ENCODE measurements around the gene RPL10.

RPL10 gene

DNA sequence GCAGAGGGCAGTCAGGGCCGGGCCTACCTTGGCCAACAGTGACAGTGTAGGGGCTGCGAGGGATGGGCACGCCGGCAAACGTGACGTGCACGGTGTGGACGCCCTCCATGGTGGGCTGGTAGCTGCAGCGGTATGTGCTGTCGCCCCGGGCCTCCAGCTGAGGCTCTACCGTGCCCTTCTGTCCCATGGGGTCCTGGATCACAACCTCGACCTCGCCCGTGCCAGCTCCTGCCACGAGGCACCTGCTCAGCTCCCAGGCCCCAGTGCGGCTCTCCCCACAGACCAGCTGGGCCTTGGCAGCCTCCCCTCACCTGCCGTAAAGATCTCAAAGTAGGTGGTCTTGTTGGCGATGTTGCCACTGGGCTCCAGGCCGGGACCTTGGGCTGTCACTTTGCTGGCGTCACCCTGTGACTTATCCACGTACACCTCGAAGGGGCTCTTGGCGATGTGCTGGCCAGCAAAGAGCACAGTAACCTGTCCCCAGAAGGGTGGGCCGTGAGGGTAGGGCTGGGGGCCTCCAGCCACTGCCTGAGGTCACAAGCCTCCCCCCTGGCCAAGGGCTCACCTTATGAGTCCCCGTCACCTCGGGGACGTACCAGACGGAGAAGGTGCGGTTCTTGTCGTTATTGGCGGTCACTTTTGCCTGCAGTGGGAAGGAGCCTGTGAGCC lies 32.0 kb upstream of the RPL10 start:
- TF ChIP-seq, protein P1, sequence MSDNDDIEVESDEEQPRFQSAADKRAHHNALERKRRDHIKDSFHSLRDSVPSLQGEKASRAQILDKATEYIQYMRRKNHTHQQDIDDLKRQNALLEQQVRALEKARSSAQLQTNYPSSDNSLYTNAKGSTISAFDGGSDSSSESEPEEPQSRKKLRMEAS (IDR thresholded peaks at IDR 0.05): no peak
- TF ChIP-seq CEBPB (IDR thresholded peaks at IDR 0.05) (no peak), CREB1 (IDR thresholded peaks at IDR 0.05; ENCODE audit: low read depth) (no peak), TEAD4 (IDR thresholded peaks at IDR 0.05) (no peak), EP300 (IDR thresholded peaks at IDR 0.05; ENCODE audit: borderline replicate concordance) (no peak), FOXM1 (IDR thresholded peaks at IDR 0.05; ENCODE audit: borderline replicate concordance, low read depth) (no peak), TCF12 (IDR thresholded peaks at IDR 0.05; ENCODE audit: low read depth) (no peak), TAF1 (IDR thresholded peaks at IDR 0.05; ENCODE audit: low read depth) (no peak), ZBTB7A (IDR thresholded peaks at IDR 0.05; ENCODE audit: low read depth) (no peak), YY1 (IDR thresholded peaks at IDR 0.05; ENCODE audit: low read depth) (no peak), RAD21 (IDR thresholded peaks at IDR 0.05; ENCODE audit: low read depth) (no peak), NFIC (IDR thresholded peaks at IDR 0.05) (no peak), EGR1 (IDR thresholded peaks at IDR 0.05) (no peak)
- TF ChIP-seq, protein P2, sequence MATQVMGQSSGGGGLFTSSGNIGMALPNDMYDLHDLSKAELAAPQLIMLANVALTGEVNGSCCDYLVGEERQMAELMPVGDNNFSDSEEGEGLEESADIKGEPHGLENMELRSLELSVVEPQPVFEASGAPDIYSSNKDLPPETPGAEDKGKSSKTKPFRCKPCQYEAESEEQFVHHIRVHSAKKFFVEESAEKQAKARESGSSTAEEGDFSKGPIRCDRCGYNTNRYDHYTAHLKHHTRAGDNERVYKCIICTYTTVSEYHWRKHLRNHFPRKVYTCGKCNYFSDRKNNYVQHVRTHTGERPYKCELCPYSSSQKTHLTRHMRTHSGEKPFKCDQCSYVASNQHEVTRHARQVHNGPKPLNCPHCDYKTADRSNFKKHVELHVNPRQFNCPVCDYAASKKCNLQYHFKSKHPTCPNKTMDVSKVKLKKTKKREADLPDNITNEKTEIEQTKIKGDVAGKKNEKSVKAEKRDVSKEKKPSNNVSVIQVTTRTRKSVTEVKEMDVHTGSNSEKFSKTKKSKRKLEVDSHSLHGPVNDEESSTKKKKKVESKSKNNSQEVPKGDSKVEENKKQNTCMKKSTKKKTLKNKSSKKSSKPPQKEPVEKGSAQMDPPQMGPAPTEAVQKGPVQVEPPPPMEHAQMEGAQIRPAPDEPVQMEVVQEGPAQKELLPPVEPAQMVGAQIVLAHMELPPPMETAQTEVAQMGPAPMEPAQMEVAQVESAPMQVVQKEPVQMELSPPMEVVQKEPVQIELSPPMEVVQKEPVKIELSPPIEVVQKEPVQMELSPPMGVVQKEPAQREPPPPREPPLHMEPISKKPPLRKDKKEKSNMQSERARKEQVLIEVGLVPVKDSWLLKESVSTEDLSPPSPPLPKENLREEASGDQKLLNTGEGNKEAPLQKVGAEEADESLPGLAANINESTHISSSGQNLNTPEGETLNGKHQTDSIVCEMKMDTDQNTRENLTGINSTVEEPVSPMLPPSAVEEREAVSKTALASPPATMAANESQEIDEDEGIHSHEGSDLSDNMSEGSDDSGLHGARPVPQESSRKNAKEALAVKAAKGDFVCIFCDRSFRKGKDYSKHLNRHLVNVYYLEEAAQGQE (IDR thresholded peaks at IDR 0.05; ENCODE audit: low read depth): no peak
- TF ChIP-seq, protein P3, sequence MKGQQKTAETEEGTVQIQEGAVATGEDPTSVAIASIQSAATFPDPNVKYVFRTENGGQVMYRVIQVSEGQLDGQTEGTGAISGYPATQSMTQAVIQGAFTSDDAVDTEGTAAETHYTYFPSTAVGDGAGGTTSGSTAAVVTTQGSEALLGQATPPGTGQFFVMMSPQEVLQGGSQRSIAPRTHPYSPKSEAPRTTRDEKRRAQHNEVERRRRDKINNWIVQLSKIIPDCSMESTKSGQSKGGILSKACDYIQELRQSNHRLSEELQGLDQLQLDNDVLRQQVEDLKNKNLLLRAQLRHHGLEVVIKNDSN (IDR thresholded peaks at IDR 0.05): no peak

DNA sequence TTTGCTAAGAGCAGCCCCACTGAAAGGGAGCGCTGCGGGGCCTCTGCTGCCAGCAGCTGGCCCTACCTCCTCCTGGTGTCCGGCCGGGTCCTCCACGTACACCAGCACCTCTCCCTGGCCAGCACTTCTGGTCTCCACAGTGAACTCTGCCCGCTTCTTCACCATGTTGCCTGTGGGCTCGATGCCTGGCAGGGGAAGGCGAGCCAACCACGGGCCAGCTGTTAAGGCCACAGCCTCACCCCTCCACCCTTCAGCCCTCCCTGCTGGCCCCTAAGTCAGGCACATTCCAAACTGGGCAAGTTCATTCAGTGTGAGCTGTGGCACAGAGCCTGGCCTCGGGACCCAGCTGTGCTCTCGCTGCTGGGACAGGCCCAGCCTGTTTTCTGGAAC lies 31.5 kb upstream of the RPL10 start:
- TF ChIP-seq YY1 (IDR thresholded peaks at IDR 0.05; ENCODE audit: low read depth) (no peak), ZBTB7A (IDR thresholded peaks at IDR 0.05; ENCODE audit: low read depth) (no peak), TCF12 (IDR thresholded peaks at IDR 0.05; ENCODE audit: low read depth) (no peak), CREB1 (IDR thresholded peaks at IDR 0.05; ENCODE audit: low read depth) (no peak), EGR1 (IDR thresholded peaks at IDR 0.05) (no peak), NFIC (IDR thresholded peaks at IDR 0.05) (no peak), EP300 (IDR thresholded peaks at IDR 0.05; ENCODE audit: borderline replicate concordance) (no peak), FOXM1 (IDR thresholded peaks at IDR 0.05; ENCODE audit: borderline replicate concordance, low read depth) (no peak), TAF1 (IDR thresholded peaks at IDR 0.05; ENCODE audit: low read depth) (no peak), CEBPB (IDR thresholded peaks at IDR 0.05) (no peak), TEAD4 (IDR thresholded peaks at IDR 0.05) (no peak), RAD21 (IDR thresholded peaks at IDR 0.05; ENCODE audit: low read depth) (no peak)
- TF ChIP-seq, protein P3 (IDR thresholded peaks at IDR 0.05): no peak
- TF ChIP-seq, protein P1 (IDR thresholded peaks at IDR 0.05): no peak
- TF ChIP-seq, protein P2 (IDR thresholded peaks at IDR 0.05; ENCODE audit: low read depth): no peak

DNA sequence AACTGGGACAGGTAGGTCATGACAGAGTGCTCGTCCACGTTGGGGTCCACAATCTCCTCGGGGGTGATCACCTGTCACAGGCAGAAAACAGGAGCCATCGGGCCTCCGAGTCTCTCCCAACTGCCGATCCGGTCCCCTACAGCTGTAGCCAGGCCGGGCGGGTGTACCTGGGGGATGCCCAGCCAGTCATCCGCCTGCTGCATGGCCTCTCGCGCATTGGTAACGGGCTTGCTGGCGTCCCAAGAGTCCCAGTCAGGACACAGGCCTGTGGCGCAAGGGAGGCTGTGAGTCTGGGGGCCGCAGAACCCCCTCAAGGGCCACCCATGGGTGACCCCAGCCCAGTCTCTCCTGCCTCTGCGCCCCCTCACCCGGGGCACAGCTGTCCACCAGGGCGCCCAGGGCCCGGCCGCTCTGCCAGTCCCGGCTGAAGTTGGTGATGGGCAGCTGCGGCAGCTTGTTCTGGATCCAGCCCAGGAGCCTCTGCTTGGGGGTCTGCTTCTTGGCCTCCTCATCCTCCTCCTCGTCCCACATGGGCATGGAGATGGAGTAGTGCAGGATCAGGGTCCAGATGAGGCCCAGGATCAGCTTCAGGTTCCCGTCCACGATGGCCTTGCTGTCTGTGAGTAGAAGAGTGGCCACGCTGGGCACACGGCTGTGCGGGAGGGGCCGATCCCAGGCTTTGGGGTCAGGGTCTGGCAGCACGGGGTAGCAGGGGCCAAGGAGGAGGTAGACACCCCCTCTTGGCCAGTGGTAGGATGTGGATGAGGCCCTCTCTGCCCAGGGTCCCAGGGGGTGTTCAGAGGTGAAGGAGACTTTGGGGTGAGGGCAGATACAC lies 30.5 kb upstream of the RPL10 start:
- TF ChIP-seq, protein P2 (IDR thresholded peaks at IDR 0.05; ENCODE audit: low read depth): no peak
- TF ChIP-seq FOXM1 (IDR thresholded peaks at IDR 0.05; ENCODE audit: borderline replicate concordance, low read depth): no peak
- no peak for TF ChIP-seq RAD21 (IDR thresholded peaks at IDR 0.05; ENCODE audit: low read depth)
- TF ChIP-seq TEAD4 (IDR thresholded peaks at IDR 0.05): no peak
- TF ChIP-seq EGR1 (IDR thresholded peaks at IDR 0.05): no peak
- no peak for TF ChIP-seq CREB1 (IDR thresholded peaks at IDR 0.05; ENCODE audit: low read depth)
- TF ChIP-seq NFIC (IDR thresholded peaks at IDR 0.05): no peak
- TF ChIP-seq, protein P3 (IDR thresholded peaks at IDR 0.05): no peak
- no peak for TF ChIP-seq EP300 (IDR thresholded peaks at IDR 0.05; ENCODE audit: borderline replicate concordance)
